GM23338 (cell line): Measurements from ENCODE around the gene TOM1.

ENCODE experiments used
- EZH2 ChIP-seq: fragments of 200-600 bp; sonication (generic); IDR thresholded peaks from one replicate; pipeline ENCODE4 v1.8.0; 2017; ENCODE audit warnings: antibody characterized with exemption, mild to moderate bottlenecking, low read depth; ENCODE audit not compliant: unreplicated experiment
- POLR2AphosphoS5 ChIP-seq: IDR thresholded peaks from 2 replicates; pipeline ENCODE4 v1.6.1; 2016; ENCODE audit warnings: antibody characterized with exemption, low read depth
- STAT1 ChIP-seq: IDR thresholded peaks from one replicate; pipeline ENCODE4 v1.6.1; 2016; ENCODE audit warnings: antibody characterized with exemption; ENCODE audit not compliant: unreplicated experiment
- ZNF114 ChIP-seq: fragments of 250-450 bp; sonication (Bioruptor Pico); IDR thresholded peaks from 2 replicates; pipeline ENCODE4 v1.5.0; 2020; ENCODE audit warnings: mild to moderate bottlenecking, moderate library complexity
- TF ChIP-seq, protein P1 (sequence below), 2 experiments: fragments of 200-600 bp in 1 of 2; sonication (generic) in 1 of 2; conservative IDR thresholded peaks; 2 replicates each; pipeline versions ENCODE4 v1.5.1 to v1.6.1; 2016 to 2017; ENCODE audit warnings: antibody characterized with exemption in 2 of 2, low read depth in 2 of 2, mild to moderate bottlenecking in 2 of 2, moderate library complexity in 1 of 2
- TF ChIP-seq, protein P2 (sequence below): IDR thresholded peaks from one replicate; pipeline ENCODE4 v1.6.1; 2018; ENCODE audit warnings: antibody characterized with exemption; ENCODE audit not compliant: unreplicated experiment

DNA sequence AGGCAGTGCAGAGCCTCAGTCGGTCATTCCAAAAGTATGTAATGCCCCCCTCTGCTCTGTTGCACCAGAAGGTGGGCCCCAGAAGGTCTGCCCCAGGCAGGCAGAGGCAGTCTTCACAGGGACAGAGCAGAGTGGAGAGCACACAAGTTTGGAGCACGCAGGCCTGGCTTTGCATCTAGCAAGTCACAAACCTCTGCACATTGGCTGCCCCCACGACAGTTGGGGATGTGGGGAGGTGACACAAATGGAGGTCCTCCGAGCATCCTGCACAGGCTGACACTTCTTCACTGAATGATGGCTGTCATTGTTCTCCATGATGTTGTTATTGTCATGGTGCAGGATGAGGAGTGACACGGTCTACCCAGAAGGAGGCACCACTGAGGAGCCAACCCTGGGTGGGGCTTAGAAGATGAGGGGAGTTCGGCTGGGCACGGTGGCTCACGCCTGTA lies 11.9 kb downstream of the TOM1 start:
- TF ChIP-seq EZH2 (no peak), ZNF114 (CRISPR knock-in tag) (no peak), STAT1 (no peak), POLR2AphosphoS5 (no peak)
- TF ChIP-seq, protein P1, sequence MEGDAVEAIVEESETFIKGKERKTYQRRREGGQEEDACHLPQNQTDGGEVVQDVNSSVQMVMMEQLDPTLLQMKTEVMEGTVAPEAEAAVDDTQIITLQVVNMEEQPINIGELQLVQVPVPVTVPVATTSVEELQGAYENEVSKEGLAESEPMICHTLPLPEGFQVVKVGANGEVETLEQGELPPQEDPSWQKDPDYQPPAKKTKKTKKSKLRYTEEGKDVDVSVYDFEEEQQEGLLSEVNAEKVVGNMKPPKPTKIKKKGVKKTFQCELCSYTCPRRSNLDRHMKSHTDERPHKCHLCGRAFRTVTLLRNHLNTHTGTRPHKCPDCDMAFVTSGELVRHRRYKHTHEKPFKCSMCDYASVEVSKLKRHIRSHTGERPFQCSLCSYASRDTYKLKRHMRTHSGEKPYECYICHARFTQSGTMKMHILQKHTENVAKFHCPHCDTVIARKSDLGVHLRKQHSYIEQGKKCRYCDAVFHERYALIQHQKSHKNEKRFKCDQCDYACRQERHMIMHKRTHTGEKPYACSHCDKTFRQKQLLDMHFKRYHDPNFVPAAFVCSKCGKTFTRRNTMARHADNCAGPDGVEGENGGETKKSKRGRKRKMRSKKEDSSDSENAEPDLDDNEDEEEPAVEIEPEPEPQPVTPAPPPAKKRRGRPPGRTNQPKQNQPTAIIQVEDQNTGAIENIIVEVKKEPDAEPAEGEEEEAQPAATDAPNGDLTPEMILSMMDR (conservative IDR thresholded peaks at IDR 0.05; ENCODE audit: low read depth in 2 of 2), result peak in 1 of 2 experiments; percentile 23; a peak in 1 of 4 replicates
- TF ChIP-seq, protein P2, sequence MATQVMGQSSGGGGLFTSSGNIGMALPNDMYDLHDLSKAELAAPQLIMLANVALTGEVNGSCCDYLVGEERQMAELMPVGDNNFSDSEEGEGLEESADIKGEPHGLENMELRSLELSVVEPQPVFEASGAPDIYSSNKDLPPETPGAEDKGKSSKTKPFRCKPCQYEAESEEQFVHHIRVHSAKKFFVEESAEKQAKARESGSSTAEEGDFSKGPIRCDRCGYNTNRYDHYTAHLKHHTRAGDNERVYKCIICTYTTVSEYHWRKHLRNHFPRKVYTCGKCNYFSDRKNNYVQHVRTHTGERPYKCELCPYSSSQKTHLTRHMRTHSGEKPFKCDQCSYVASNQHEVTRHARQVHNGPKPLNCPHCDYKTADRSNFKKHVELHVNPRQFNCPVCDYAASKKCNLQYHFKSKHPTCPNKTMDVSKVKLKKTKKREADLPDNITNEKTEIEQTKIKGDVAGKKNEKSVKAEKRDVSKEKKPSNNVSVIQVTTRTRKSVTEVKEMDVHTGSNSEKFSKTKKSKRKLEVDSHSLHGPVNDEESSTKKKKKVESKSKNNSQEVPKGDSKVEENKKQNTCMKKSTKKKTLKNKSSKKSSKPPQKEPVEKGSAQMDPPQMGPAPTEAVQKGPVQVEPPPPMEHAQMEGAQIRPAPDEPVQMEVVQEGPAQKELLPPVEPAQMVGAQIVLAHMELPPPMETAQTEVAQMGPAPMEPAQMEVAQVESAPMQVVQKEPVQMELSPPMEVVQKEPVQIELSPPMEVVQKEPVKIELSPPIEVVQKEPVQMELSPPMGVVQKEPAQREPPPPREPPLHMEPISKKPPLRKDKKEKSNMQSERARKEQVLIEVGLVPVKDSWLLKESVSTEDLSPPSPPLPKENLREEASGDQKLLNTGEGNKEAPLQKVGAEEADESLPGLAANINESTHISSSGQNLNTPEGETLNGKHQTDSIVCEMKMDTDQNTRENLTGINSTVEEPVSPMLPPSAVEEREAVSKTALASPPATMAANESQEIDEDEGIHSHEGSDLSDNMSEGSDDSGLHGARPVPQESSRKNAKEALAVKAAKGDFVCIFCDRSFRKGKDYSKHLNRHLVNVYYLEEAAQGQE, result no peak
